GM12878 (cell line): Measurements from ENCODE around the gene DPYSL3. TPM values are rescaled to one million over a fixed set of nuclear protein-coding genes. Genes with fewer than 3 reads are reported as not detected.

ENCODE experiments used
- ATAC-seq: fragments of 200-7000 bp; cut with Tn5 transposase; 3 replicates; pipeline ENCODE4 v1.9.1; 2020; ENCODE audit warnings: mild to moderate bottlenecking, moderate library complexity
- BruUV-seq: library from RNA; stranded (reverse); fragments of 400-500 nt; replicated peaks from 2 replicates; lab custom pipeline; 2021; lab: Mats Ljungman, UMichigan
- CTCF ChIA-PET: fragments of 300-600 bp; sonication (Branson Sonifier 250); formaldehyde crosslinking; extraction: SDS; loops from one replicate; lab custom pipeline; 2021; ENCODE audit warnings: inconsistent platforms; lab: Yijun Ruan, JAX
- POLR2A ChIA-PET: fragments of 350-600 bp; formaldehyde crosslinking; extraction: SDS; loops from one replicate; lab custom pipeline; 2021; ENCODE audit warnings: inconsistent platforms; lab: Charles Lee
- RAD21 ChIA-PET: fragments of 300-600 bp; sonication (Branson Sonifier 250); formaldehyde crosslinking; loops from one replicate; lab custom pipeline; 2023; ENCODE audit warnings: antibody characterized with exemption; ENCODE audit not compliant: unreplicated experiment; lab: Charles Lee
- SMC1A ChIA-PET: fragments of 300-600 bp; sonication (Branson Sonifier 250); formaldehyde crosslinking; loops from one replicate; lab custom pipeline; 2023; ENCODE audit not compliant: unreplicated experiment, uncharacterized antibody; lab: Charles Lee
- DNase-seq: peaks from one replicate; pipeline ENCODE4 v3.0.0-alpha.2; 2011; ENCODE audit warnings: low read depth, low spot score
- FAIRE-seq: peaks from 3 replicates; lab custom pipeline; 2011; peaks lifted over from hg19 to GRCh38; lab: Jason Lieb, UNC
- H2AFZ ChIP-seq: 2 replicates; pipeline ENCODE4 v1.6.0; 2011; ENCODE audit warnings: low read depth, low read length, control low read depth; ENCODE audit not compliant: control insufficient read depth
- H3K27ac ChIP-seq: 2 replicates; pipeline ENCODE4 v1.5.1; 2011; ENCODE audit warnings: control low read depth; ENCODE audit not compliant: control insufficient read depth, insufficient read depth
- H3K27me3 ChIP-seq, 2 experiments: replicated peaks in 1 of 2; 2 replicates each; pipeline versions ENCODE4 v1.6.0 to v1.6.1; 2011; ENCODE audit warnings: low read length in 1 of 2; ENCODE audit not compliant: control insufficient read depth in 2 of 2, insufficient read depth in 2 of 2
- H3K36me3 ChIP-seq, 2 experiments: 2 replicates each; pipeline ENCODE4 v1.5.1; 2011; ENCODE audit warnings: low read length in 1 of 2; ENCODE audit not compliant: control insufficient read depth in 2 of 2, insufficient read depth in 2 of 2
- H3K4me1 ChIP-seq: 2 replicates; pipeline ENCODE4 v1.6.1; 2011; ENCODE audit warnings: mild to moderate bottlenecking, low read length, moderate library complexity, mixed read lengths; ENCODE audit not compliant: control insufficient read depth, insufficient read depth
- H3K4me2 ChIP-seq: 2 replicates; pipeline ENCODE4 v1.6.0; 2011; ENCODE audit warnings: control low read depth; ENCODE audit not compliant: control insufficient read depth, insufficient read depth
- H3K4me3 ChIP-seq: fragments of 200-600 bp; sonication (generic); 2 replicates; pipeline ENCODE4 v1.5.1; 2016
- H3K79me2 ChIP-seq: 2 replicates; pipeline ENCODE4 v1.6.0; 2011; ENCODE audit warnings: low read length; ENCODE audit not compliant: control insufficient read depth, insufficient read depth
- H3K9ac ChIP-seq: 2 replicates; pipeline ENCODE4 v1.8.0; 2011; ENCODE audit warnings: low read length, control low read depth, mixed read lengths; ENCODE audit not compliant: control insufficient read depth, insufficient read depth
- H3K9me3 ChIP-seq: replicated peaks from 3 replicates; pipeline ENCODE4 v1.5.1; 2011; ENCODE audit warnings: mild to moderate bottlenecking, low read length; ENCODE audit not compliant: control insufficient read depth, insufficient read depth
- H4K20me1 ChIP-seq: 2 replicates; pipeline ENCODE4 v1.6.0; 2011; ENCODE audit not compliant: control insufficient read depth, insufficient read depth
- BMI1 ChIP-seq: fragments of 450-650 bp; IDR thresholded peaks from 2 replicates; pipeline ENCODE4 v1.6.1; 2016; ENCODE audit warnings: mild to moderate bottlenecking, moderate library complexity, borderline replicate concordance
- CHD4 ChIP-seq: fragments of 200-600 bp; sonication (generic); IDR thresholded peaks from 2 replicates; pipeline ENCODE4 v1.6.1; 2016; ENCODE audit warnings: mild to moderate bottlenecking
- CTCF ChIP-seq, 3 experiments: IDR thresholded peaks in 2 of 3; conservative IDR thresholded peaks in 1 of 3; 2 replicates each; pipeline ENCODE4 v1.5.1; 2011; ENCODE audit warnings: low read depth in 3 of 3, low read length in 3 of 3, mild to moderate bottlenecking in 3 of 3, control low read depth in 2 of 3, moderate library complexity in 2 of 3, inconsistent platforms in 1 of 3, mixed read lengths in 1 of 3; ENCODE audit not compliant: control insufficient read depth in 2 of 3, insufficient read depth in 1 of 3; ENCODE audit errors: extremely low read depth in 1 of 3
- IRF5 ChIP-seq: fragments of 450-650 bp; IDR thresholded peaks from 2 replicates; pipeline ENCODE4 v1.6.1; 2017; ENCODE audit warnings: borderline replicate concordance
- JUNB ChIP-seq: IDR thresholded peaks from 2 replicates; pipeline ENCODE4 v1.6.1; 2016; ENCODE audit warnings: antibody characterized with exemption, mild to moderate bottlenecking
- KAT2A ChIP-seq: conservative IDR thresholded peaks from 2 replicates; pipeline ENCODE4 v1.6.1; 2011; ENCODE audit warnings: low read depth, low read length; ENCODE audit not compliant: control insufficient read depth
- KDM1A ChIP-seq: fragments of 200-600 bp; sonication (generic); IDR thresholded peaks from 2 replicates; pipeline ENCODE4 v1.6.1; 2016; ENCODE audit warnings: borderline replicate concordance
- NR2C2 ChIP-seq: IDR thresholded peaks from 2 replicates; pipeline ENCODE4 v1.6.1; 2011; ENCODE audit warnings: borderline replicate concordance, low read depth; ENCODE audit not compliant: control insufficient read depth, insufficient read length
- PBX3 ChIP-seq: IDR thresholded peaks from 2 replicates; pipeline ENCODE4 v1.6.1; 2011; ENCODE audit warnings: mild to moderate bottlenecking, low read depth, low read length, moderate library complexity; ENCODE audit not compliant: insufficient replicate concordance
- TARDBP ChIP-seq: IDR thresholded peaks from 2 replicates; pipeline ENCODE4 v1.6.1; 2016; ENCODE audit warnings: borderline replicate concordance
- ZSCAN29 ChIP-seq: fragments of 450-650 bp; IDR thresholded peaks from 2 replicates; pipeline ENCODE4 v1.6.1; 2017; ENCODE audit warnings: mild to moderate bottlenecking, moderate library complexity
- WGBS: methylation state at CpG from one replicate; pipeline ENCODE4 v1.1.6; 2016; ENCODE audit warnings: low lambda C conversion rate; ENCODE audit not compliant: insufficient replicate concordance, insufficient coverage; ENCODE audit errors: missing lambda C conversion rate; 5-methylcytosine and 5-hydroxymethylcytosine counted together
- in situ Hi-C: fragments of 300-500 bp; cut with MboI; formaldehyde crosslinking; loops from 9 replicates; pipeline ENCODE4 v1.14.3; 2018; ENCODE audit warnings: mixed read lengths
- intact Hi-C: fragments of 100-400 bp; cut with micrococcal nuclease; formaldehyde crosslinking; loops from one replicate; pipeline ENCODE4 v1.14.2; 2022; ENCODE audit not compliant: unreplicated experiment
- polyA plus RNA-seq, 11 experiments: library from polyadenylated mRNA; depleted of rRNA in 4 of 11; unstranded in 6 of 11; stranded (reverse) in 5 of 11; fragments of >200 nt; fragmentation: Nextera tagmentation in 4 of 11; fragmentation: Illumina TruSeq in 1 of 11; extraction: Ambion mirVana in 4 of 11; extraction: Trizol in 1 of 11; gene quantifications; 1 replicate in 1 of 11; 2 replicates in 10 of 11; pipeline versions ENCODE4 v1.2.1 to v1.2.3, GENCODE V29; 2011 to 2016; ENCODE audit warnings: inconsistent platforms in 2 of 11, missing spikeins in 2 of 11, low read depth in 1 of 11
- total RNA-seq, 4 experiments: library from RNA; depleted of rRNA in 3 of 4; stranded (reverse); fragments of >200 nt in 3 of 4; fragmentation: Illumina TruSeq in 1 of 4; extraction: Trizol in 1 of 4; gene quantifications; 2 replicates each; pipeline versions ENCODE4 v1.2.1 to v1.2.3, GENCODE V29; 2013 to 2021

DPYSL3 gene
- total and polyA plus RNA-seq, 10 of the 15 experiments (the other 5 are each of a cell fraction or from before 2014, with no cell fraction given): 0.08 to 1.5 (median 0.45) TPM; not detected in 1

- H3K36me3 ChIP-seq: no peaks in the 10 kb centered on the region
- ATAC-seq (peak; percentile 50; the same call in 2 of the 3 replicates), FAIRE-seq (no peak), DNase-seq (no peak)
- ChIA-PET SMC1A (interaction anchor here (1.0 kb wide), 1 partner anchor 24 kb away, joined by 4 read pairs; no protein-coding TSS in a partner anchor), CTCF (interaction anchor here (1.0 kb wide), 1 partner anchor 18 kb away, joined by 3 read pairs; no protein-coding TSS in a partner anchor), RAD21 (no interaction called here), POLR2A (no interaction called here)
- TF ChIP-seq KDM1A (no peak), CTCF (IDR thresholded peaks at IDR 0.05 in 2 of 3, conservative IDR thresholded peaks at IDR 0.05 in 1 of 3; ENCODE audit: control insufficient read depth in 2 of 3, extremely low read depth in 1 of 3, insufficient read depth in 1 of 3, low read depth in 3 of 3, low read length in 3 of 3) (peak in 1 of 3 experiments; percentile 10; a peak in 1 of 6 replicates)
- no peak overlapping the region for H3K27ac ChIP-seq
- no TSS peak for BruUV-seq
- 18% methylated on average over 5 of the region's 5 CpGs for WGBS
- no peak overlapping the region for H3K4me2 ChIP-seq
- no peaks in the 10 kb centered on the region for H4K20me1 ChIP-seq
- H3K27me3 ChIP-seq: no peaks in the 10 kb centered on the region
- H3K4me1 ChIP-seq: no peaks in the 10 kb centered on the region
- no peaks in the 10 kb centered on the region for H3K9me3 ChIP-seq
- no peak overlapping the region for H2AFZ ChIP-seq
- no peak overlapping the region for H3K4me3 ChIP-seq
- intact Hi-C loops: no loop called here
- no peak overlapping the region for H3K9ac ChIP-seq
- H3K79me2 ChIP-seq: no peaks in the 10 kb centered on the region
- in situ Hi-C loops: no loop called here
These were observed 163.8 kb downstream of the DPYSL3 start for GRCh38 chr5:147346006-147346561.

GRCh38 chr5:147344861-147345260, 165.0 kb downstream of the DPYSL3 start:
- in situ Hi-C loops: no loop called here
- 5% methylated on average over 1 of the region's 1 CpG for WGBS
- no peak for TF ChIP-seq CHD4
- TF ChIP-seq KAT2A: no peak
- TF ChIP-seq JUNB: no peak
- no peak for TF ChIP-seq IRF5
- no peak for TF ChIP-seq ZSCAN29
- no peak for TF ChIP-seq BMI1
- no peak for TF ChIP-seq TARDBP
- TF ChIP-seq NR2C2: no peak
- TF ChIP-seq PBX3: no peak

More at GRCh38 chr5:147344861-147345260, 165.0 kb downstream of the DPYSL3 start:
- POLR2A ChIA-PET: no interaction called here
- Histone ChIP-seq H3K27ac (no peak overlapping the region), H3K9ac (no peak overlapping the region), H3K79me2 (no peaks in the 10 kb centered on the region), H3K4me2 (no peak overlapping the region), H3K36me3 (no peaks in the 10 kb centered on the region), H3K9me3 (no peaks in the 10 kb centered on the region), H3K4me1 (no peaks in the 10 kb centered on the region), H4K20me1 (no peaks in the 10 kb centered on the region), H3K4me3 (no peak overlapping the region), H3K27me3 (no peaks in the 10 kb centered on the region), H2AFZ (no peak overlapping the region)
- CTCF ChIA-PET: interaction anchor here (1.5 kb wide), 1 partner anchor 43 kb away, joined by 4 read pairs; no protein-coding TSS in a partner anchor
- no TSS peak for BruUV-seq
- DNase-seq: no peak
- SMC1A ChIA-PET: interaction anchor here (3.3 kb wide), 1 partner anchor 11 kb away, joined by 14 read pairs; no protein-coding TSS in a partner anchor
- RAD21 ChIA-PET: no interaction called here
- intact Hi-C loops: no loop called here
- no peak for FAIRE-seq
- ATAC-seq: no peak
